Measurements from ENCODE around the gene PTH1R. TPM values are rescaled to one million over a fixed set of nuclear protein-coding genes. Genes with fewer than 3 reads are reported as not detected.

Gene PTH1R
- total RNA-seq, 2 experiments from 2014 or later: not detected

DNA sequence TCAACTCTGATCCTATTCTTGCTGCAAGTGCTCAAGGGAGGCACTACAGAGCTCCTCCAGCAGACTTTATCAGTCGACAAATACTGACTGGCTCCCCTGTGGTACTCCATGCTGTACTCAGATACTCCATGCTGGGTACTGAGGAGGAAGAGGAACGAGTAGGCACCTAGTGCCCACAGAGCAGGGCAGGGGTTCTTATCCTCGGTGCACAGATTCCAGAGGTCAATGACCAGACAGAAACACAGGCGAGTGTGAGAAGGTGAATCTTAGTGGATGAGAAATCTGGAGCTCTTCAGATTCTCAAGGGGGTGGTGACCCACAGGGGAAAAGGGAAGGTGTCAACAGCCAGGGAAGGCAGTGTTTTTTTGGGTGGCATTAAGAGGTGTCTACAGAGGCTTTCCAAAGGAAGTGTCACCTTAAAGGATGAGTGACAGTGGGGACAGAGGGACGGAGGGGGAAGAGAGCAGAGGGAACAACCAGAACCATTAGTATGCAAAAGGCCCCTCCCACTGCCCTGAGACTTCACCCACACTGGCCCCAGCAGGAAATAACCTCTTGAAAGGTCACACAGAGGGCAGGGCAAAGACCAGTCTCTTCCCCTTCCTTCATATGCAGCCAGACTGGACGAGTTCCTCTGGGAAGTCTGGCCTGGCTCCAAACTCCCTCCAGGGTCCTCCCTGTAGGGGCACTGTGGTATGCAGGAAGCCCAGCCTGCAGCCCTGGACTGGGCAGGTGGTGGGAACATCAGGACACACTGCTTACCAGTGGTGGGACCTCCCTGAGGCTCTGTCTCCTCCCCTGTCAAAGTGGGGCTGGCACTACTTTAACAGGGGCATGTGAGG, 71.5 kb downstream of the PTH1R start:
- POLR2A ChIA-PET: interaction anchor here (1.4 to 3.1 kb wide), 5 partner anchors 7 to 36 kb away, joined by 3 to 29 read pairs (median 13); partner anchors contain the start of genes CCDC12 and NBEAL2

DNA sequence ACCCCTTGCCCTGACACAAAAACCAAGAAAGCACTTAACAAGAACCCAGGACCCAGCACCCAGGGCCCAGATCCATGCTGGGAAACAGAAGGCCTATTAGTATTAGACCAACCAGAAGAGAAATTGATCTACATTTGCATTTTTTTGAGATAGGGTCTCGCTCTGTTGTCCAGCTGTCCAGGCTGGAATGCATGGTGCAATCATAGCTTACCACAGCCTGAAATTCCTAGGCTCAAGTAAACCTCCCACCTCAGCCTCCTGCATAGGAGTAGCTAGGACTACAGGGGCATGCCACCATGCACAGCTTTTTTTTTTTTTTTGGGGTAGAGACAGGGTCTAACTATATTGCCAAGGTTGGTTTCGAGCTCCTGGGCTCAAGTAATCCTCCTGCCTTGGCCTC, 72.7 kb downstream of the PTH1R start:
- POLR2A ChIA-PET: no interaction called here

More for the DNA sequence above, 71.5 kb downstream of the PTH1R start:
- Mint-ChIP-seq H3K4me3 (peak overlapping the region; percentile 28), H3K27me3 (no peaks in the 10 kb centered on the region), H3K27ac (peak overlapping the region; percentile 95), H3K9me3 (no peaks in the 10 kb centered on the region), H3K4me1 (ENCODE audit: low read depth) (peaks cover 83% of the 10 kb centered on the region), H3K36me3 (peaks cover 9% of the 10 kb centered on the region)
- peak; percentile 44 for DNase-seq
- intact Hi-C loops (cut with micrococcal nuclease): loop anchor here (1.0 to 10.0 kb wide), 3 partner anchors 10 to 216 kb away; partner anchors contain the start of genes NBEAL2 and SETD2
- CTCF ChIA-PET: interaction anchor here (1.1 to 2.7 kb wide), 2 partner anchors 10 to 31 kb away, joined by 3 to 9 read pairs; partner anchors contain the start of gene NBEAL2

GRCh38 chr3:46950650-46951241, 73.2 kb downstream of the PTH1R start:
- H3K36me3 Mint-ChIP-seq: peaks cover 9% of the 10 kb centered on the region
- H3K27ac Mint-ChIP-seq: no peak overlapping the region
- no peak overlapping the region for H3K4me3 Mint-ChIP-seq
- POLR2A ChIA-PET: no interaction called here
- no peak for DNase-seq
- CTCF ChIA-PET: no interaction called here
- no peaks in the 10 kb centered on the region for H3K9me3 Mint-ChIP-seq
- intact Hi-C loops (cut with micrococcal nuclease): no loop called here
- H3K27me3 Mint-ChIP-seq: no peaks in the 10 kb centered on the region
- H3K4me1 Mint-ChIP-seq (ENCODE audit: low read depth): peaks cover 89% of the 10 kb centered on the region

More for the DNA sequence above, 72.7 kb downstream of the PTH1R start:
- CTCF ChIA-PET: no interaction called here
- H3K27ac Mint-ChIP-seq: peak overlapping the region; percentile 9
- no peak for DNase-seq
- no peaks in the 10 kb centered on the region for H3K9me3 Mint-ChIP-seq
- intact Hi-C loops (cut with micrococcal nuclease): no loop called here
- peaks cover 9% of the 10 kb centered on the region for H3K36me3 Mint-ChIP-seq
- H3K4me3 Mint-ChIP-seq: no peak overlapping the region
- no peaks in the 10 kb centered on the region for H3K27me3 Mint-ChIP-seq
- H3K4me1 Mint-ChIP-seq (ENCODE audit: low read depth): peaks cover 89% of the 10 kb centered on the region

DNA sequence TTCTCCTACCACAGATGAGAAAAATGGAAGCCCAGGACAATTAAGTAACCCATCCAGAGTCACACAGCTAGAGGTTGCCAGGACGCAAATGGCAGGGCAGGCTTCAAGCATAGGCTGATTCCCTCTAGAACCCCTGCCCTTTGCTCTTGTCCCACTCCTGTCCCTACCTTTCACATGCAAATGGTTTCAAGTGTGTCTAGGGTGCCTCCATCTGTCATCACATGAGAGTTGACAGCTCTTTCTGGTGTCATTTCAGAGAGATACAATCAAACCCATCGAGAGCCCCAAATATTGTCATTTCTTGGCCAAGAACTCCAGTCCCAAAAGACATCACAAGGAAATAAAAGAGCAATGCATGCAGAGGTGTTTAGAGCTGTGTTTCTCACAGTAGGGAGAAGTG, 75.3 kb downstream of the PTH1R start:
- H3K4me3 Mint-ChIP-seq: no peak overlapping the region
- peak overlapping the region; percentile 6 for H3K27ac Mint-ChIP-seq
- DNase-seq: no peak
- H3K36me3 Mint-ChIP-seq: peaks cover under 1% of the 10 kb centered on the region
- CTCF ChIA-PET: interaction anchor here (1.1 kb wide), 1 partner anchor 29 kb away, joined by 4 read pairs; no protein-coding TSS in a partner anchor
- intact Hi-C loops (cut with micrococcal nuclease): no loop called here
- H3K4me1 Mint-ChIP-seq (ENCODE audit: low read depth): peaks cover 87% of the 10 kb centered on the region
- POLR2A ChIA-PET: no interaction called here
- no peaks in the 10 kb centered on the region for H3K9me3 Mint-ChIP-seq
- no peaks in the 10 kb centered on the region for H3K27me3 Mint-ChIP-seq

Other genes with a start within 250 kb of the PTH1R start
- 1 to 10 TPM; 4.0 to 4.3 TPM for gene ALS2CL, start 184.0 kb upstream of the PTH1R start, total RNA-seq
- gene TMIE, start 176.3 kb upstream of the PTH1R start, total RNA-seq: 1 to 10 TPM in 1 of 2 experiments, under 1 TPM in 1; 0.93 to 1.3 TPM
- not detected for gene PRSS50, start 159.9 kb upstream of the PTH1R start, total RNA-seq
- gene MYL3, start 14.3 kb upstream of the PTH1R start, total RNA-seq: not detected
- 10 to 100 TPM; 44.3 to 49.9 TPM for gene CCDC12, start 99.0 kb downstream of the PTH1R start, total RNA-seq
- 100 to 1,000 TPM; 114 to 117 TPM for gene NBEAL2, start 101.9 kb downstream of the PTH1R start, total RNA-seq